HTR-8/SVneo (cell line): ENCODE results near the gene KY.
A peak's percentile ranks its signal among the peaks of the same experiment; 100 is the strongest.

Experiments used
- DNase-seq: peaks from one replicate; pipeline ENCODE4 v3.0.0; 2011; ENCODE audit warnings: low spot score, mixed read lengths; ENCODE audit not compliant: insufficient read length
- FAIRE-seq: peaks from 2 replicates; lab custom pipeline; 2011; peaks lifted over from hg19 to GRCh38; lab: Jason Lieb, UNC

Gene KY, protein sequence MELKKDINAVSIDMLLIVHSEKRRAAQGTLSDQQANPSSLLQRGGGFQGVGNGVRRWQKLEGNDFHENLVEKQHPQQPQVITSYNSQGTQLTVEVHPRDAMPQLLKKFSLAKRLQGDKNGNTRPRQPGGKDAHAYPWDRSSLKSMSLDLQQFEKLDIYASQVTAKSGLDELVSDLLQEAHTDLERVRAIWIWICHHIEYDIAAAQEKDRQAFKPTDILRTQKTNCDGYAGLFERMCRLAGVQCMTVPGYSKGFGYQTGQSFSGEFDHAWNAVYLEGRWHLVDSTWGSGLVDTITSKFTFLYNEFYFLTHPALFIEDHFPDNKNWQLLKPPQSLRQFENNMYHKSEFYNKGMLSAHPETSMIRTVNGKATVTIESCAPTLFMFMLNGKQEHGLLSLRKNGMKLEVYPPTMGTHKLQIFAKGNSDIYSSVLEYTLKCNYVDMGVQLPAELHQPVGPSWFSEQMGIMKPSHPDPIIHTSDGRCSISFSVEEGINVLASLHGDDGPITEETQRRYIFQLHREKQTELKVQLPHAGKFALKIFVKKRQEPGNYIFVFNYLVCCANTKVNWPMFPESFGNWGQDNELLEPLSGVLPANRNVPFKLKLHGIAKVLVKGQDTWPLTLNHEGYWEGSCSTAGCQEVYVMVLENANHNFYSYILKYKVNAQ

DNA sequence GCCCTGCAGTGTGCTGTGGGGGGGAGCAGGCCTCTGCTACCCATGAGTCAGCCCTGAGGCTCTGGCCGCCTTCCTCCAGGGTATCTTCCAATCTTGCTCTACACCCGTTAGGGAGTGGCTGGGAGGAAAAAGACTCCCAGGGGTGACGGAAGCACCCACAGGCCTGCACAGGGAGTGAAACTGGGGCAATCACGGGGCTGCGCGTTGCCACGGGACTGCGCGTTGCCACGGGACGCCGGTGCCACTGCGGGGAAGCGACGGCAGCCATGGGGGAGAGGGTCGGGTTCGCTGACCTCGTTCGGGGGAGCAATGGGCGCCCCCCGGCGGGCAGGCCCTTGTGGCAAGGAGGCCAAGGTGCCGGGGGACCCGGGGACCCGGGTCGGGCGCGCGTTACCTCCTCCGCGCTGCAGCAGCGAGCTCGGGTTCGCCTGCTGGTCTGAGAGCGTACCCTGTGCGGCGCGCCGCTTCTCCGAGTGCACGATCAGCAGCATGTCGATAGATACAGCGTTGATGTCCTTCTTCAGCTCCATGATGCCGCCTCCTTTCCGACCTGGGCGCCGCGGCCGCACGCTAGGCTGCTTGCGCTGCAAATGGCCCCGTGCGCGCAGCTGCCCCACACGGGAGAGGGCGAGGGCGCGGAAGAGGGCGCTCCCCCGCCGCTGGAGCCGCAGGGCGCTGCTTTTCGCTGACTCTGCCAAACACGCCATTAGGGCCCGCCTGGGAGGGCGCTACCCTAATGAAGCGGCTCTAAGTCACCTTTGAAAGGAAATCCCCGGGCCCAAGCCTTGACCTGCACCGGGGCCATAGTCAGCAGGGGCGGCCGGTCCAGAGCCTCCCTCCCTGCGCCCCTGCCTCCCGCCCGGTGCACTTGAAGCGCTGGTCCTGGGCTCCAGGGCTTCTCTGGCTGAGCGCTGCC, at the start of gene KY:
Gene KY (minus strand): TSS at position 592 of the 916 bp plus-strand sequence. CDS start 62 bp downstream, at position 530.
- FAIRE-seq = peak; percentile 46

DNA sequence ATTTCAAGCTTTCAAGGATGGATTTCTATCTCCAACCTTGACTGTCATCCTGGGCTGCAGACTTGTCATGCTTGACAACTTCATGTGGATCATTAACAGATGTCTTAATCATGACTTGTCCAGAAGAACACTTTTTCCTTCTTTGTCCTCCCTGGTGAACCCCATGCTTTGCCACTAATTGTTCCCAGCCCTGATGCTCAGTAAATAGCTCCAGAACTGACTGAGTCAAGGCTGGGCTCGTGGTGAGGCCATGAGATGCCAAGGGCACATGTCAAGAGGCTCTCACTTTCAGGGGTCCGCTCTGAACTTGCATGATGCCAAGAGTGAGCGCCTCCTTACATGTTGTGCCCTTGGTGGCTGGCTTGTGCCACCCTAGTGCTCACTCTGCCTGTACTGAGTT, 48.9 kb upstream of the KY start:
- no peak for FAIRE-seq
- no peak for DNase-seq

More for the DNA sequence above, at the start of gene KY:
- DNase-seq = peak; percentile 37

DNA sequence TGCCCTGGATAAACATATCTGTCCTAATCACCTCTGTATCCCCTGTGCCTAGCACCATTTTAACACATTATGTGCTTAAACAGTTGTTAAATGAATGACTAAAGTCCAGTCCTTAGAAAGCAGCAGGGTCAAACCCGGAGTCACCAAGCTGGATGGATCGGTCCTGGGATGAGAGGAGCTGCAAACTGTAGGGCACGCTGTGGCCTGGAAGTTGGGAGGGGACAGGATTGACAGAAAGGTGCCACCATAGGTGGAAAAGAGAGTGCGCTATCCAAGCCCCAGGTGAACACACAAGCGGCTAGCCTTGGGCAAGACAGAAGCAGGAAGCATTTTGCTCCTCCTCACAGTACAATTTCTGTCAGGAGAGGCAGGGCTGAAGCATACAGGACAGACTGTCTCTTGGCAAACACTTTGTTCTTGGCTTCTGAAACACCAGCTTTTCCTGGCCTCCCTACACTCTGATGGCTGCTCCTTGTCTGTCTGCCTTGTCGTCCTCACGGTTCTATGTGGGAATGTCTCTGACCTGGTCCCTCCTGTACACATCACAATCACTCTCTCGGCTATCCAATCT, 48.4 kb upstream of the KY start:
- DNase-seq = no peak
- no peak for FAIRE-seq

DNA sequence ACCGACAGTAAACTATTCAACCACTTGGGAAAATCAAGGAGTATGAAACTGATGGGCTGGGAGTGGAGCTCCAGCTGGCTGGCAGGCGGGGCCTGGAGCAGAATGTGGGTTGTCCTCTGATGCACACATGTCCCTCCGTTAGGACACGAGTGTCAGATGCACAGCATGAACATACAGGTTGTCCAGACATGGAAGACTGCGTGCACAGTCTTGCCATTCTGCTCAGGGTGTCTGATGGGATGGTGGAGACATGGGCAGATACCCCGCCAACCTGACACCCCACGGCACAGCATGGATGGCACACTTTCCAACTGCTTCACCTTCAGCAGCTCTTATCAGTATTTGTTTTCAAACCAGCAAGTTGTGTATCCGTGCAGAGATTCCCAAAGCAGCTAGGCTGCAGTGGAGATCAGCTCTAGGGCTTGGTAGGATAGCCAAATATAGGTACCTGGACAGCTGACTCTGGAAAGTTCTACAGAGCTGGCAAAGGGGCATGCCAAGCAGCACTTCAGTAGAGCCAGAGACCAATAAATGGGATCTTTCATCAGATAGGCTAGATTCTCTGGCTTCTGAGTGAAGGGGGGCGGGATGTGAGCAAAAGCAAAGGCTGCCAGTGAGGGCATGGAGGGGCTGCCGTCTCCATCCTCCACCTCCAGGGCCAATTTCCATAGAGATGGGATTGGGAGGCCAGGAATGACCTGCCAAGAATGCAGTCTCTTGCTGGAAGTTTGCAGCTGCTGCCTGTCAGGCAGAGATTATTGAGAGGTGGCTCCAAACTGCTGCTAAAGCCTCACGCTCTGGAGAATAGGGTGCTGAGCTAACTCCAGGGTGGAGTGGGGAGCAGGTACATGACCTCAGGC, 47.2 kb upstream of the KY start:
- DNase-seq (no peak), FAIRE-seq (no peak)

DNA sequence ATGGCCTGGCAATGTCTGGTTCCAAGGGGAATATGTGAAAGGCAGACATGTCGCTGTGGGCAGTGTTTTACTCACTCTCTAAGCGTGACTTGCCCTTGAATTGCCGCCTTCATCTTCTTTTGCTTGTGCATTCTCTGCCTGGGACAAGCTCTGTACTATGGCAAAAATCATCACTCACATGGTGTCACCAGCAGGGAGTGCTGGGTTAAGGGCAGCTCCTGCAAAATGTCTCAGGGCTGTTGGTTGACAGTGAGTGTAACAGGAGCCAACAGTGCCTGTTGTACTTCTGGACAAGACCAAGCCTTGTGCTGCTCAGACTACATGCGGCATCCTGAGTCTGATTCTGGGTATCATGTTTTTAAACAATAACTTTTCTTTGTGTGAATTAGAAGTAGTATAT, 45.3 kb upstream of the KY start:
- DNase-seq (no peak), FAIRE-seq (no peak)

DNA sequence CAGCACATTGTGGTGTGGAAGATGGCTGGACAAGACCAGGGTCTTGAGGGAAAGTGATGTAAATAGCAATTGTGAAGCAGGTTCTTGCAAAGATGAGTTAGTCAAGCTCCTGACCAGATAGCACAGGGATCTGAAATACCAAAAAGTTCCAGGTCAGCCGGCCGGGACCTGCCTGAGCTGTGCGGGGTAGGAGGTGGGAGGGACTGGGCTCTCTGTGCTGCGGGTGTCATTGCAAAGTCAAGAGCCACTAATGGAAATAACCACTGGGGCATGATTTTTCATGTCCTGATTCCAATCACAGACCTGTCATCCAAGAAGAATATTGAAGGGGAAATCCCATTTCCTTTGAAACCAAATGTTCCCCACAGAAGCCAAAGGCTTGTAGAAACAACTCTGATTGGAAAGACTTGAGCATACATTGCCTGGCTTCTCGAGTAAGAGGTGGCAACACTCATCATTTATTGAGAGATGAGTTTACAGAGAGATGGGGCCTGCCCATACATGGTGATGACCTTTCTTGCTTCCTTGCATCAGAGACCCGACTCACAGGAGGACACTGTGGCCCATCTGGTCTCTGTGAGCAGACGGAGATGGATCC, 44.2 kb upstream of the KY start:
- no peak for DNase-seq
- FAIRE-seq = peak; percentile 4

DNA sequence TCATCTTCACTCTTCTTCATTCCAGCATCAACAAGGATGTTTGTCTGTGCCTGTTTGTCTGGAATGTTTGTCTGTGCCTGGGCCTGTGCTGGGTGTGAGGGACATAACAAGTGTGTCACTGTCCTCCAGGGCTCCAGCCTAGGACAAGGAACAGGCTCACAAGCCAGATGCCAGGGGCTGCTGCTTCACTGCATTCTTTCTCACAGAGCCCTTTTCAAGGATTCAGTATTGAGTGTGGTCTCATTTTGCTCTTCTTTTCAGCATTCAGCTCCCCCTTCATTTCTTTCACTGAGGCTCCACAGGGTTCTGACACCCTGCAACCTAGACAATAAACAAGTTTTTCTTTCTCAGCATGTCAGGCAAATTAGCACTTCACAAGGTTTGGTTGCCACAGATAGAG, 43.6 kb upstream of the KY start:
- FAIRE-seq (no peak), DNase-seq (no peak)

DNA sequence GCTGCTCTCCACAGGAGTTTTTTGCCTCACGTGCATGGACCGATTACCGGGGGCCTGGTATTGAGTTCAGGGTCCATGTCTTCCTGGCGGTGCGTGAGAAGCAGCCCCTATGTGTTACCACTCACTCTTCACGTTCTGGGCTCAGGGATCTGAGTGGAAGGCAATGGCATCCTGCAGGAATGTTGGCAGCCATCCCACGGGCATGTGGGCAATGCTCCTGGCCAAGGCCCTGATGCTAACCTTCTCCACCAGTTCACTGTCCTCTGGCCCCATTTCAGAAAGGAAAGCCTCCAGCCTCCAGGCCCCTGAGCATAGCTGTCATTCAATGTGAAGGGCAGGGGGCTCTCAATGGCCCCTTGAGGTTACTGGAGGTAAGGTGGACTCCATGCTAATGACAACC, 43.0 kb upstream of the KY start:
- FAIRE-seq (no peak), DNase-seq (no peak)

DNA sequence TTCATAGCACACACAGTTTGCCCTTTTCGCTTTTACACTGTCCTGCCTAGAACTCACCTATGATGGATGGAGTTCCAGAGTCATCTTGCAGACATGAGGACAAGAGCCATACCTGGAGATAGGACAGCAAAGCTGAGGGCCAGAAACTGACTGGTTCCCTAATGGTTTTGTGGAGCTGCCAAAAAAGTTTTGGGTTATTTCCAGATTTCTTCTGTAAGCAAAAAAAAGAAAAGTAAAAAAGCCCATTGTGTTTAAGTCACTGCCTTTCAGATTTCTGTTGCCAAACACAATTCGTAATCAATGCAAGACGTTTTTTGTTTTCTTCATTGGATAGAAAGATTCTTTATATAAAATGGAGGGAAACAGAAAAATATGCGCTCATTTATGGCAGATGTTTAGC, 42.4 kb upstream of the KY start:
- FAIRE-seq (no peak), DNase-seq (no peak)

DNA sequence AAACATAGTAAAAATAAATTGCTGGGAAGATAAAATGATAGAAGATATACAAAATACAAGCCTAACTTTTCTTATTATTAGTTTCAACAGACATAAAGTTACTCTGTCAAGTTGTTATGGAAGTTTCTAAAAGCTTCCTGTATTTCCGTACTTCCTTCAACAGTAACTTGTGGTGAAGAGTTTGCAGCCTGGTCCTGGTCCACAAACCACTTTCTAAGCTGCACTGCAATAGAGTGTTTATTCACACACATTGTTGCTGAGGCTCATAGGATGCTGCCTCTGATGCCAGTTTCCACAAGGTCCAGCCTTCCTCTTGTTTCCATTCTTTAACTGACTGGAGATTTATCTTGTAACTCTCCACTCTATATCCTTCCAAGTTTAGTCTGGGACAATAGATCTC, 39.4 kb upstream of the KY start:
- FAIRE-seq = no peak
- DNase-seq = no peak

DNA sequence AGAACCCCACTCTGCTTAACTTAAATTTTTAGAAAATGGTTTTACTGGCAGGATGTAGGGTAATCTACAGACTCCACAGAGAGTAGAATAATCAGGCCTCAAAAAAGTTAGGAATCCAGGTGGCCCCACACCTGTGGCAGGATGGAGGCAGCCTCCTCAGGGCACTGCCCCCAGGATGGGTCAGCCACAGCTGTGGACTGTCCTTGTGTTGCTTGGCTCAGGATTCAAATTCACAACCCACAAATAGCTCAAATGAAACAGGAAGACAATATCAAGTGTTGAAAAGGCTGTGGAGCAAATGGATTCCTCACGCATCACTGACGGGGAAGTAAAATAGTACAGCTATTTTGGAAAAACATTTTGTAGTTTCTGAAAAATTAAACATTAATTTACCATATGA, 36.8 kb upstream of the KY start:
- FAIRE-seq (no peak), DNase-seq (no peak)

DNA sequence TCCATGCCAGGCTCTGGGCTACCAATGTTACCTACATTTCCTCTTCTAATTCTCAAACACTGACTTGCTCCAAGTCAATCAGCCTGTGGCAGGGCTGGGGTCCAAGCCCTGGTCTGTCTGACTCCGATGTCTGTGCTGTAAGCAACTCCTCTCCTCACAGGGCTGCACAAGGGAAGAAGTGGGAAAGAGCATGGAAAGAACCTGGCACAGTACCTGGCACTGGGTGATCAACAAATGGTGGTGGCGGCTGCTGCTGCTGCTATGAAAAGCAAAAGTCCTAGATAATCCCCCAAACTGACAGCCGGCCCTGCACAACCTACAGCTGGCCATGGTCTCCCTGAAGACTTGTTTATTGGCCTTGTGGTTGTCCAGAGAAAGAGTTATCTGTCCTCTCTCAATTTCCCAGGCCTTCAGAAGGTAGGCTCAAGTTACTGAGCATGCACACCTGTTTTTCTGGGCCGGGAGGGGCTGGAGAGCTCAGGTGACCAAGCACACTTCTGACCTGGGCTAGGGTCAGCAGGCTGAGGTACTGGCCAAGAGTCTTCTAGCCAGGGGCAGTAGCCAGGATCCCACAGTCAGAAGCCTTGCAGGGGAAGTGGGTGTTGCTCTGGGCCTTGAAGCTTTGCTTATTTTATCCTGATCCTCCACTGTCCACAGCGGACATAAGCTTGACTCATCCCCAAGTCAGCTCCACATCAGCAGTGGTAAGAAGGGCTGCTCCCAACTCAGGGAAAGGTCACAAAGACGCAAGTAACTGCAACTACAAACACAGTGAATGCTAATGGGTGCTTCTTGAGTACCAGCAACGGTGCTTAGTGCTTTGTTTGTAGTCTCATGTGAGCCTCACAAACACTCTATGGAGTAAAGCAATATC, 35.3 kb upstream of the KY start:
- FAIRE-seq (no peak), DNase-seq (no peak)

DNA sequence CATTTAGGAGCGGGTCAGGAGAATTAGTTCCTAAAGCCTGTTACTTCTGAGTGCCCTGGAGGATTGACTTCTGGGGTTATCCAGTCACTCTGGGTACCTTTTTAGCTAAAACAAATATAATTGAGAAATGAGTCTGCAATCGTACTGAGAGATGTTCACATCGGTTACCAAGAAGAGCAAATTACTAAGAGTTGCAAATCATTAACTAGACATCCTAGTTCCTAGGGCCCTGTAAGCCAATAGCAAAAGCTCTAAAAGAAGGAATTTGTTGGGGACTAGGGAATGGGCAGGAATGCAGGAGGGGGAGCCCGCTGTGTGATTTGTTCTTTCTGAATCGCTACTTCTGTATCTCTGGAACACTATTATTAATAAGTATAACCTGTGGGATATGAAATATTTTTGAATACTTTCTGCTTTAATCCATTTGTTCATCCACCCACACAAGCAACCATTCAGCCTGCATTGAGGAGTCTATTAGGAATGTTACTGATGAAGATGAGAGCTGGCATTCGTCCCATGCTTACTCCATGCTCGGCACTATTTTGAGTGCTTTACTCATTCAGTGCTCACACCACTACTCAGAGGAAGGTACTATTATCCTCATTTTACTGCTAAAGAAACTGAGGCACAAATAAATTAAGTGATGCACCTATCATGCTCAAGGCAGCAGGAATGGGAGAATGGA, 31.5 kb upstream of the KY start:
- DNase-seq = no peak

DNA sequence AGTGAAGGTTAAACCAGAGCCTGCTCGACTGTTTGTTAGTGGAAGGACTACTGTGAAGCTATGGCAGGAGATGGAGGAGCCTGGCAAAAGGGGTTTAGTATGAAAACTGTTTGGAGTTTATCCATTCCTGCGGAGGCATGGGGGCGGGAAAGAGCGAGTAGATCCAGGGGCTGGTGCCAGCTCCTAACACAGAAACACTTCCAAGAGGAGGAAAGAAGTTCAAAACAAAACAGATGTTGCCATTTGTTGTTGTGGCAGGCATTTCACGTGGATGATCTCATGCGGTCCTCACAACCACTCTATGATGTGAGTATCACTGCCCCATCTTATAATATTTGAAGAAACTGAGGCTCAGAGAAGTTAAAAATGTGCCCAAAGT, 30.7 kb upstream of the KY start:
- DNase-seq (no peak), FAIRE-seq (no peak)

More for the DNA sequence above, 31.5 kb upstream of the KY start:
- FAIRE-seq = no peak

DNA sequence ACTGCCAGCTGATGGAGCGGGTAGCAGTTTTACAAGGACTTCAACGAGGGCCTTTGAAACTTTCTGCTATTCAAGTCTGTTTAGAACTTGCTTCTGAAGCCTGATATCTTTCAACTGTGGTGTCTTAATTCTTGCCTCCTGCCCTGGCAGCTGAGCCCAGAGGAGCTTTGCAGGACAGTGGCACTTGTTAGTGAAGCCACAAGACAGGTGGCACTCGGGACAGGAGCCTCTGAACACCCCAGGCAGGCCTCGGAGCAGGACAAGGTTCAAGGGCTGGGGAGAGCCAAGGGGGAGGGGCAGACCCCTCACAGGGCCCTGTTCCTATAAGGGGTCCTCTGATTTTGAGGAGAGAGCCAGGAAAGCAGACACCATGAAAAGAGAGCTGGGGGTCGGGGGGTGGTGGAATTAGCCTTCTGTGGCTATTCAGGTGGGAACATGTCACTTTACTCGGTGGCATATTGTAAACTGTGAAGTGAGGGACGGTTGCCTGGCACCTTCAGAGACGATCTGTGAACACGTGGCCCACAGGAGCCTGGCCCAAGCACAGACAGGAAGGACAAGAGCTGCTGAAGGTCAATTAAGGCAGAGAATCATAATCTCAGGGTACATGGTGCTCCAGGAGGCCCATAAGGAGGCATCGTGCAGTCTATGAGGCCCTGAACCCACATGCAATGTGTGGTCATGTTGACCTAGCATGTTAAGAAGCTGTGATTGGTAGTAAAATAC, 30.1 kb upstream of the KY start:
- DNase-seq = no peak
- no peak for FAIRE-seq

DNA sequence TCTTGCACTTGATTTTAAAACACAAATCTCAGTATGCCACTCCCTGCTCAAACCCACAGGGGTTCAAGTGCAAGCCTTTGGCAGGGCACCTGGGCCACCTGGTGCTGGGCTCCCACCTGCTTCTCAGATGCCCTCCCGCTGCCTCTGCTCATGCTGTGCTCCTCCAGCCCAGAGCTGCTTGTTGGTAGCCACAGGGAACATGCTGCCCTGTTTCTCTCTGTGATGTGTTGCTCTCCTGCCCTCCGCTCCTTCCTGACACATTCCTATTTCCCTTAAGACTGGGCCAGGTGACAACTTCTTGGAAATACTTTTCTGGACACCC, 27.1 kb upstream of the KY start:
- DNase-seq (no peak), FAIRE-seq (no peak)
